ENCODE results near the gene MTHFD2L. TPM values are rescaled to one million over a fixed set of nuclear protein-coding genes. Genes with fewer than 3 reads are reported as not detected.

The MTHFD2L gene
- total and polyA plus RNA-seq, 2 donors (not counting 3 experiments of a cell fraction or from before 2014, with no cell fraction given): 6.9 to 15.2 TPM

GRCh38 chr4:74166135-74166534 is 8.2 kb downstream of the MTHFD2L start:
- Histone ChIP-seq H3K4me1 (ENCODE audit: control insufficient read depth, extremely low read depth, insufficient read depth, low read length) (no peaks in the 10 kb centered on the region), H3K9me3 (replicated peaks; ENCODE audit: control insufficient read depth, insufficient read depth, low read length) (no peaks in the 10 kb centered on the region), H3K4me2 (ENCODE audit: insufficient read depth, low read length) (no peak overlapping the region), H3K9ac (replicated peaks; ENCODE audit: extremely low read depth, insufficient read depth, low read length) (no peak overlapping the region), H3K27me3 (ENCODE audit: control insufficient read depth in 2 of 2, insufficient read depth in 2 of 2, low read length in 2 of 2) (no peaks in the 10 kb centered on the region), H2AFZ (ENCODE audit: low read depth, low read length) (no peak overlapping the region), H3K9me1 (replicated peaks; ENCODE audit: control insufficient read depth, extremely low read depth, insufficient read depth, low read length) (no peaks in the 10 kb centered on the region), H4K20me1 (replicated peaks; ENCODE audit: control insufficient read depth, extremely low read depth, insufficient read depth, low read length) (no peaks in the 10 kb centered on the region), H3K27ac (ENCODE audit: insufficient read depth, low read depth, low read length) (no peak overlapping the region), H3K36me3 (ENCODE audit: control insufficient read depth in 2 of 2, extremely low read depth in 1 of 2, insufficient read depth in 2 of 2, low read length in 2 of 2) (no peaks in the 10 kb centered on the region), H3K4me3 (replicated peaks in 1 of 3; ENCODE audit: insufficient read depth in 1 of 3, low read depth in 1 of 3, low read length in 3 of 3) (no peak overlapping the region), H3K79me2 (ENCODE audit: control insufficient read depth, insufficient read depth, low read length) (peaks cover 8% of the 10 kb centered on the region)
- ChIA-PET POLR2A (no interaction called here), CTCF (interaction anchor here (1.2 to 1.8 kb wide), 2 partner anchors 10 to 32 kb away, joined by 3 to 9 read pairs; no protein-coding TSS in a partner anchor)
- no TSS peak for BruUV-seq (replicated peaks)
- DNase-seq (ENCODE audit: low read depth, low spot score) (no peak), FAIRE-seq (no peak)
- TF ChIP-seq MYC (IDR thresholded peaks at IDR 0.05; ENCODE audit: low read depth, low read length) (no peak), EZH2 (IDR thresholded peaks at IDR 0.05; ENCODE audit: borderline replicate concordance, low read depth, low read length, severe bottlenecking) (no peak), JUN (IDR thresholded peaks at IDR 0.05; ENCODE audit: borderline replicate concordance, insufficient read depth, insufficient read length, low read depth) (no peak), GATA2 (IDR thresholded peaks at IDR 0.05; ENCODE audit: insufficient read depth, insufficient read length, low read depth, low read length) (no peak), FOS (IDR thresholded peaks at IDR 0.05; ENCODE audit: borderline replicate concordance, insufficient read depth, low read length) (no peak), POLR2A (IDR thresholded peaks at IDR 0.05; ENCODE audit: low read depth, low read length) (no peak), POLR2AphosphoS5 (IDR thresholded peaks at IDR 0.05; ENCODE audit: insufficient read depth, low read depth, low read length) (no peak), CTCF (IDR thresholded peaks at IDR 0.05; ENCODE audit: extremely low read depth in 1 of 2, insufficient read depth in 1 of 2, low read depth in 1 of 2, low read length in 2 of 2) (no peak), MAX (IDR thresholded peaks at IDR 0.05; ENCODE audit: insufficient read depth, insufficient read length) (no peak)
- intact Hi-C loops (cut with micrococcal nuclease): no loop called here
- dilution Hi-C loops (cut with MboI; ENCODE audit: extremely low pct_ligation_motif_present, low sequenced_read_pairs): no loop called here
